GM19328 (cell line): ENCODE measurements around the gene WDR45B.
A peak's percentile ranks its signal among the peaks of the same experiment; 100 is the strongest.

Source experiments
- ATAC-seq: cut with Tn5 transposase; IDR thresholded peaks from one replicate; pipeline ENCODE4 v1.9.1; 2021; ENCODE audit warnings: mild to moderate bottlenecking, moderate library complexity; ENCODE audit not compliant: unreplicated experiment

WDR45B gene

DNA sequence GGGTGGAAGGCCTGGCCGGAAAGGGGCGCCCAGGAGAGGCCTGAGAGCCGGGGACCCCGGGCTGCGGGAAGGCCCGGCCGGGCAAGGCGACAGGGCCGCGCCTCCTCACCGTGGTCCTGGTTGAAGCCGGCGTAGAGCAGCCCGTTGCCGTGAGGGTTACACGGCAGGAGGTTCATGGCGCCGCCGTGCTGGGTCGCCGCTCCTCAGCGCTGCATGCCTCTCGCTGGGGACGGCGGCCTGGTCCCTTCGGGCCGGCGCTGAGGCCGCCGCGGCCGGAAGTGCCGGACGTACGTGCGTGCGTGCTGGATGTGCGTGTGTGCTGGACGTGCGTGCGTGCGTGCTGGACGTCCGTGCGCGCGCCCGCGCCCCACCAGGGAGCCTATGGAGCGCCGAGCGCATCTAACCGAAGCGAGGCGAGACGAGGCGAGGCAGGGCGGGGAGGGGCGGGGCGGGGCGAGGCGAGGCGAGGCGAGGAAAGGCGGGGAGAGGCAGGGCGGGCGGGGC, at the start of gene WDR45B:
WDR45B (minus strand) TSS at position 280 of the 504 bp plus-strand sequence; CDS start at position 176, 104 bp downstream.
- peak; percentile 83 for ATAC-seq

- ATAC-seq: no peak
Observed at GRCh38 chr17:82697808-82698064, 49.5 kb upstream of the WDR45B start.

- ATAC-seq: no peak
Observed at GRCh38 chr17:82696916-82697807, 48.9 kb upstream of the WDR45B start.

- no peak for ATAC-seq
Observed at GRCh38 chr17:82696259-82696658, 48.0 kb upstream of the WDR45B start.

DNA sequence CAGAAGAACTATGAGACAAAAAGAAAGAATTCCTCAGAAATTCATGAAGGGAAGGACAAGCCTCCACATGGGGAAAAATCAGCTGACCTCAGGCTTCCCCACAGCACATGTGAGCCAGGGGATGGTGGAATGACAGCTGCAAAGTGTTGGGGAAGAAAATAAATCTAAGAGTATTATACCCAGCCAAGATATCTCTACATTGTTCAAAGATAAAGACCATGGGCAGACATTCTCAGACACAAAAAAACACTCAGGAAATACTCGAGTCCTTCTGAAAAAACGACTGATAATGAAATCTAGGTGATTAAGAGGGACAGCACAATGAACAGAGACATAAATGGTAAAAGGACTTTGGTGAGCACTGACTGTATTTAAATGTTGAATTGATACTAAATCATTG, 46.4 kb upstream of the WDR45B start:
- no peak for ATAC-seq

- no peak for ATAC-seq
Observed at GRCh38 chr17:82693168-82693867, 45.1 kb upstream of the WDR45B start.

GRCh38 chr17:82692268-82692667, 44.0 kb upstream of the WDR45B start:
- no peak for ATAC-seq

DNA sequence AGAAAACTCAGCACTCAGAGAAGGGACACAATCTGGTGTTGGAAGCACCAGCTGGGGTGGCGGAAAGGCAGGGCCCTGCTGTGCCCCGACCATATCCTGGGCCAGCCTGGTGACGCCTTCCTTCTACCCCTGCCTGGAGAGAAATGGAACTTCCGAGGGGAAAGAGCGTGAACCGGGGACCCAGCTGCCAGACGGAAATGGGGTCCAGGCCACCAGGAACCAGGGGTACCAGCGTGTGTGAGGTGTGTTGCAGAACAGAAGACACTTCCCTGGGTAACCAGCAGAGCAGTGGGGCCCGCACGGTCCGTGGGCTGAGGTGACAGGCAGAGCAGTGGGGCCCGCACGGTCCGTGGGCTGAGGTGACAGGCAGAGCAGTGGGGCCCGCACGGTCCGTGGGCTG, 43.5 kb upstream of the WDR45B start:
- ATAC-seq: no peak

GRCh38 chr17:82690786-82691489, 42.7 kb upstream of the WDR45B start:
- ATAC-seq: no peak

DNA sequence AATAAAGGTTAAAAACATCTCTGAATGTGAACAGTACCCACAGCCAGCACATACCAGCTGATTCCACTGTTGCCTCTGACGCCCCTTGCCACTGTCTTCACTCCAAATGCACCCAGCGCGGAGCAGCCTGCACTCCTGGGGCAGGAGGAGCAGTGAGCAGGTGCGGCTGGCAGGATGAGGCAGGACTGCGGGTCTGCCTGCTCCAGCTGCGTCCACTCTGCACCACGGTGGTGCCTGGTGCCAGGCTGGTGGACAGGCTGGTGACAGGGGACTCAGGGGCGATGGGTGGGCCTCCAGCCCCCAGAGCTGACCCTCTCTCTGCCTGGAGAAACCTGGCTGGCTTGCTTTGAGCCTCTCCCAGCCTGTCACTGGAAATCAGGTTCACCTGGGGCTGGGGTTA, 40.8 kb upstream of the WDR45B start:
- no peak for ATAC-seq

- no peak for ATAC-seq
Observed at GRCh38 chr17:82687871-82688270, 39.6 kb upstream of the WDR45B start.

GRCh38 chr17:82687375-82687861, 39.2 kb upstream of the WDR45B start:
- no peak for ATAC-seq

GRCh38 chr17:82686366-82687324, 38.4 kb upstream of the WDR45B start:
- no peak for ATAC-seq

DNA sequence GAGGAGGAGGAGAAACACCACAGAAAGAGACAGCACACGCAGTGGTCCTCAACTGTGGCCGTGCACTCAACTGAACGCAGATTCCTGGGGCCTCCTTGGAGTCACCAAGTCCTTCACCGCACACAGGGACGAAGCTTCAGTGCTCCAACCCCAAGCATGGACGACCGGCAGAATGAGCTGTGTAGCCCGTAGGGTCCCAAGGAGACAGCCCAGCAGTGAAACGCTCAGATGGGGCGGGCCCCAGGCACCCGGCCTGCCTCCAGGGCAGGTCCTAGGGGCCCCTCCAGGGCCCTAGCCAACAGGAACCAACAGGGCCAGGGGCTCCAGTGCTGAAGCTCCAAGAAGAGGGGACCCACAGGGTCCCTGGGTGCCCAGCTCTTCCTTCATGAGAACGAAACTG, 37.0 kb upstream of the WDR45B start:
- ATAC-seq: no peak

DNA sequence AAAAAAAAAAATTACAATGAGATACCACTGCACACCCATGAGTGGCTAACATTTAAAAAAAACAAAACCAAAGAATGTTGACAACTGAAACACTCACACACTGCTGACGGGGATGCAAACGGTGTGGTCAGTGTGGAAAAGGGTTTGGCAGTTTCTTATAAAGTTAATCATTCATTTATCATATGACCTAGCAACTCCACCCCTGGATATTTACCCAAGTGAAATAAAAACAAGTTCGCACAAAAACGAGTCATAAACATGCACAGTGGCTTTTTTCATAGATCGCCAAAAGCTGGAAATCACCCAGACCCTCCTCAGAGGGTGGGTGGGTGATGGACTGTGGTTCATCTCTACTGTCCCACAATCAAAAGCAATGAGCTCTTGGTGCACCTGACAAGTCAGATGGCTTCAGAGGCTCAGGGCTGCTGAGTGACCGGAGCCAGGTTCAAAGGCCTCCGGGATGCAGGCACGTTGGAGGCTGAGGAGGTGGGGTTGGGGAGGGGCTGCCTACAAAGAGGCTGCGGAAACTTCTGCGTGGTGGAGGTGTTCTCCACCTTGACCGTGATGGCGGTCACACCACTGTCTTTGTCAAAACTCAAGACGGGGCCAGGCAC, 36.1 kb upstream of the WDR45B start:
- ATAC-seq: no peak

GRCh38 chr17:82683534-82683933, 35.3 kb upstream of the WDR45B start:
- no peak for ATAC-seq

- ATAC-seq: no peak
Observed at GRCh38 chr17:82681547-82681946, 33.3 kb upstream of the WDR45B start.

- ATAC-seq: no peak
Observed at GRCh38 chr17:82679586-82680465, 31.6 kb upstream of the WDR45B start.
